Upper lobe of right lung (tissue), 1 donor: ENCODE data around the gene PDLIM5. TPM values are rescaled to one million over a fixed set of nuclear protein-coding genes. Genes with fewer than 3 reads are reported as not detected.

ENCODE experiments used
- ATAC-seq: fragments of 200-7000 bp; cut with Tn5 transposase; one replicate; pipeline ENCODE4 v1.9.1; 2020; ENCODE audit warnings: mild to moderate bottlenecking, moderate library complexity
- DNase-seq: peaks from one replicate; pipeline ENCODE4 v3.0.0-alpha.2; 2020
- H3K27ac ChIP-seq: fragments of 200-600 bp; one replicate; pipeline ENCODE4 v1.8.0; 2022
- H3K27me3 ChIP-seq: fragments of 200-600 bp; one replicate; pipeline ENCODE4 v1.8.0; 2022; ENCODE audit warnings: mild to moderate bottlenecking
- H3K36me3 ChIP-seq: fragments of 200-600 bp; one replicate; pipeline ENCODE4 v1.8.0; 2022
- H3K4me1 ChIP-seq: fragments of 200-600 bp; one replicate; pipeline ENCODE4 v1.8.0; 2022
- H3K4me3 ChIP-seq: fragments of 200-600 bp; one replicate; pipeline ENCODE4 v1.8.0; 2022; ENCODE audit warnings: mild to moderate bottlenecking
- H3K9me3 ChIP-seq: fragments of 200-600 bp; one replicate; pipeline ENCODE4 v1.8.0; 2022
- CTCF ChIP-seq: fragments of 200-600 bp; IDR thresholded peaks from one replicate; pipeline ENCODE4 v1.8.0; 2022; ENCODE audit warnings: antibody characterized with exemption
- intact Hi-C: fragments of 100-400 bp; cut with DNase I; formaldehyde crosslinking; loops from one replicate; pipeline ENCODE4 v1.11.0; 2022
- total RNA-seq: library from RNA; stranded (reverse); fragmentation: NEBNext Ultra II Directional; extraction: Animal tissue kit (Norgen Biotek cat#: 25700); gene quantifications from one replicate; pipeline ENCODE4 v1.2.1, GENCODE V29; 2021
- donor health status: DM: no; HTN: yes; CAD: no; lungs with severe emphysema.

Gene PDLIM5
- total RNA-seq, 1 donor from 2014 or later: 82.8 TPM

DNA sequence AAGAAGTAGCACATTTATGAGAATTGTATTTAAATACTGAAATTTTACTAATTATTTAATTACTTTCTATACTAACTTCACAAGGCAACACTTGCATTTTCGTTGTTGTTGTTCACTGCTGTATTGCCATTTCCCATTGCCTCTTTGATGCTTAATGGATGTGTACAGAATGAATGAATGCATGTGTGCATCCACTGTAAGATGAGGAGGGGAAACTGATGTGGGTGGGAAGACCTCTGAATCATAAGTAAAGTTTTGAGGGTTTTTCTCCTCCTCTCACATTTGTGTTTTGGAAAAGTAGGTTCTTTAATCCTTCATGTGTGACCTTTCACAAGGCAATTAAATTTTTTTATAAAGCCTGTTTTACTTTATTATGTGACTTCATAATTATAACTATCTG, 46.8 kb downstream of the PDLIM5 start:
- H3K4me3 ChIP-seq: no peak overlapping the region
- intact Hi-C loops: no loop called here
- DNase-seq (no peak), ATAC-seq (no peak)
- no peak overlapping the region for H3K27ac ChIP-seq
- H3K27me3 ChIP-seq: no peaks in the 10 kb centered on the region
- H3K4me1 ChIP-seq: no peaks in the 10 kb centered on the region
- H3K36me3 ChIP-seq: no peaks in the 10 kb centered on the region
- no peaks in the 10 kb centered on the region for H3K9me3 ChIP-seq
- no peak for TF ChIP-seq CTCF

DNA sequence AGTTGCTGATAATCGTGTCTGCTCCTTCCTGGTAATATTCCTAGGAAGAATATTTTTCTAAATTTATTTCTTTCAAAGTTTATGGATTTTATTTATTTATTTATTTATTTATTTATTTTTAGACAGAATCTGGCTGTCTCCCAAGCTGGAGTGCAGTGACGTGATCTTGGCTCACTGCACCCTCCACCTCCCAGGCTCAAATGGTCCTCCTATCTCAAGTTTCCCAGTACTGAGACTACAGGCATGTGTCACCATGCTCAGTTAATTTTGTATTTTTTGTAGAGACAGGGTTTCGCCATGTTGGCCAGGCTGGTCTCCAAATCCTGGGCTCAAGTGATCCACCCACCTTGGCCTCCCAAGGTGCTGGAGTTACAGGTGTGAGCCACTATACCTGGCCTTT, 48.9 kb downstream of the PDLIM5 start:
- no peak for DNase-seq
- Histone ChIP-seq H3K4me3 (no peak overlapping the region), H3K27me3 (no peaks in the 10 kb centered on the region), H3K9me3 (no peaks in the 10 kb centered on the region), H3K27ac (no peak overlapping the region), H3K4me1 (no peaks in the 10 kb centered on the region), H3K36me3 (no peaks in the 10 kb centered on the region)
- TF ChIP-seq CTCF: no peak
- intact Hi-C loops: no loop called here
- ATAC-seq: no peak

DNA sequence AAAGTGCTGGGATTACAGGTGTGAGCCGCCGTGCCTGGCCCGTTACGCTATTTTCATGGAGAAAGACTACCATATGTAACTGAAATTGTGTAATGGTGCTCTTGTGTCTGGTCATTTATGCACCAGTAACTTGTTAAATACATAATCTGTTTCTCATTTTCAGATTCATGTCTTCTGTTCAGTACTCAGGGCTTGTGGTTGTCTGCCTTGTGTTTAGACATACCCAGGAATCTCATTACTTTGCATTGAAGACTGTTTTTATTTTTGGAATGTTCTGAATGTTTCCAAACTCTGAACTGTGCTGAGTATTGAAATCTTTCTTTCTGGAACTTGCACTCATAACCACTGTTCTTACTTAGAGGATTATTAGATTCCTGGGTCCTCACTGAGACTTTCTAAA, 52.8 kb downstream of the PDLIM5 start:
- H3K36me3 ChIP-seq: no peaks in the 10 kb centered on the region
- no peak overlapping the region for H3K27ac ChIP-seq
- peaks cover 23% of the 10 kb centered on the region for H3K4me1 ChIP-seq
- DNase-seq (no peak), ATAC-seq (no peak)
- H3K4me3 ChIP-seq: no peak overlapping the region
- H3K27me3 ChIP-seq: no peaks in the 10 kb centered on the region
- TF ChIP-seq CTCF: no peak
- intact Hi-C loops: no loop called here
- no peaks in the 10 kb centered on the region for H3K9me3 ChIP-seq

- no peaks in the 10 kb centered on the region for H3K36me3 ChIP-seq
- H3K9me3 ChIP-seq: no peaks in the 10 kb centered on the region
- intact Hi-C loops: no loop called here
- TF ChIP-seq CTCF: no peak
- no peak for ATAC-seq
- peaks cover 23% of the 10 kb centered on the region for H3K4me1 ChIP-seq
- no peak overlapping the region for H3K4me3 ChIP-seq
- DNase-seq: no peak
- H3K27ac ChIP-seq: no peak overlapping the region
- H3K27me3 ChIP-seq: no peaks in the 10 kb centered on the region
These were observed 55.1 kb downstream of the PDLIM5 start for GRCh38 chr4:94506822-94507221.

DNA sequence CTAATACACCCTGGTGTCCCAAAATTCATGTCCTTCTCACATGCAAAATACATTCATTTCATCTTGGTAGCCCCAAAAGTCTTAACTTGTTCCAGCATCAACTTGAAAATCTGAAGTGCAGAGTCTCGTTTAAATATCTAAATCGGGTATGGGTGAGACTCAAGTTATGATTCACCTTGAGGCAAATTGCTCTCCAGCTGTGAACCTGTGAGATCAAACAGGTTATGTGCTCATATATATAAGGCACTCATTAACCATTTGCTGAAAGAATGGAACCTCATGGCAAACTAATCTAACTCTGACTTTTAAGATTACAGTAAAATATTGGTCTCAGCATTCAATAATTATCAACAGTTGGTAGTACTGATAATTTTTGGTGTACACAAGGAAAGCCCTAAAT, 55.5 kb downstream of the PDLIM5 start:
- H3K27me3 ChIP-seq: no peaks in the 10 kb centered on the region
- no peak overlapping the region for H3K4me3 ChIP-seq
- no peak overlapping the region for H3K27ac ChIP-seq
- peaks cover 23% of the 10 kb centered on the region for H3K4me1 ChIP-seq
- TF ChIP-seq CTCF: no peak
- DNase-seq: no peak
- no peaks in the 10 kb centered on the region for H3K9me3 ChIP-seq
- H3K36me3 ChIP-seq: no peaks in the 10 kb centered on the region
- intact Hi-C loops: no loop called here
- ATAC-seq: no peak

DNA sequence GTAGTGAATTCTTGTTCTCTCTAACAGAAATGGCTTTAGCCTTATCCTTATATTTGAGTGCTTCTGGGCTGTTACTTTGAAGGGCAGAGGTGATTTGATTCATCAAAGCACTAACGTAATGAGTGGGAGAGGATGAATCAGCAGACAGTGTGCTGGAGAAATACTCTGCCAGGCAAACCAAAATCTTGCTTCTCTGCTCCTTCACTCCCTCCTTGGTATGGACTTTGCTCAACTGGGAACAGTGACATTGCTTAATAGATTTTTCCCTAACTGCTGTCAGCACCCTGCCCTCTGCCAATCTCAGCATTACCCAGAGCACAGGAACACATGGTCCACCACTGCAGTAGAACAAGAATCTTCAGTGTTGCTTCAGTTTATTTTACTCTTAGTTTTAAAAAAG, 56.0 kb downstream of the PDLIM5 start:
- Histone ChIP-seq H3K4me3 (no peak overlapping the region), H3K9me3 (no peaks in the 10 kb centered on the region), H3K27me3 (no peaks in the 10 kb centered on the region), H3K4me1 (peaks cover 23% of the 10 kb centered on the region), H3K27ac (no peak overlapping the region), H3K36me3 (no peaks in the 10 kb centered on the region)
- DNase-seq (no peak), ATAC-seq (peak; percentile 73)
- TF ChIP-seq CTCF: no peak
- intact Hi-C loops: no loop called here
